GM13977 (cell line): ENCODE results near the gene ITGA2B.
A peak's percentile ranks its signal among the peaks of the same experiment; 100 is the strongest.
"Not testable (repeated sequence)": the region's sequence is repeated elsewhere in the genome, so short reads cannot be mapped to it uniquely, and the experiment has no call there.

ENCODE experiments used
- DNase-seq: peaks from one replicate; pipeline ENCODE4 v3.0.0; 2012; ENCODE audit warnings: low spot score
- in situ Hi-C: fragments of 300-500 bp; cut with MboI; formaldehyde crosslinking; loops from one replicate; pipeline ENCODE4 v1.12.0; 2022; ENCODE audit warnings: low sequenced_read_pairs, low pct_unique_long_range_greater_than_20kb, mixed read lengths, inconsistent platforms; ENCODE audit not compliant: unreplicated experiment
- TF ChIP-seq, protein P1 (sequence below): IDR thresholded peaks from 2 replicates; pipeline ENCODE4 v1.5.1; 2012; ENCODE audit warnings: mild to moderate bottlenecking, control low read depth; ENCODE audit not compliant: insufficient read depth; ENCODE audit errors: extremely low read depth, missing control alignments

ITGA2B gene

DNA sequence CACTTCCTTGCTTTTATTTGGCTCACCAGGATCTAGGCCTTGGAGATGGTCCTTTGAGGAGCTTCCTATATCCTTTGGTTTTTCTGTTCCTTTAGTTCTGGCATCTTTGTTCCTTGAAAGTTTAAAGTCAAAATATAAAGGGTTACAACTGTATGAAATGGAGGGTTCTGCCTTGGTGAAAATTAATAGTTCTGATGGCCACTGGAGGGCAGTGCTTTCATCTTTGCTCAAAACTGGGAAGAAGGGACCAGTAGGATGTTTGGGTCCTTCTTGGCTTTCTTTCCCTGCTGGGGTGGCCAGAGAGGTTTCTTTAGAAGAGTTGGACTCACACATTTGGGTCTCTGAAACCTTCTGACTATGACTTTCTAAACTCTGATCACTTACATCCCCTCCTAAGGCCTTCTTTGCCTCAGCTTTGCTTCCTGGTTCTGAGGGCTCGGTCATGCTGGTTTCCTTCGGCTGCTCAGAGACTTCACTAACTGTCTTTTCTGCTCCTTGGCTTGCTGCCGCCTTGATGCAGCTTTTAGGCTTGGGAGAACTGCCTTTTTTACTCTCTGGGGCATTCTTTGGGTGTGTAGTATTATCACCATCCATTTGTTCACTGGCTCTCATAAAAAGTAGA, 10.9 kb upstream of the ITGA2B start:
- in situ Hi-C loops: loop anchor here (10.0 kb wide), 1 partner anchor 124 kb away; no protein-coding TSS in a partner anchor
- no peak for DNase-seq
- TF ChIP-seq, protein P1, sequence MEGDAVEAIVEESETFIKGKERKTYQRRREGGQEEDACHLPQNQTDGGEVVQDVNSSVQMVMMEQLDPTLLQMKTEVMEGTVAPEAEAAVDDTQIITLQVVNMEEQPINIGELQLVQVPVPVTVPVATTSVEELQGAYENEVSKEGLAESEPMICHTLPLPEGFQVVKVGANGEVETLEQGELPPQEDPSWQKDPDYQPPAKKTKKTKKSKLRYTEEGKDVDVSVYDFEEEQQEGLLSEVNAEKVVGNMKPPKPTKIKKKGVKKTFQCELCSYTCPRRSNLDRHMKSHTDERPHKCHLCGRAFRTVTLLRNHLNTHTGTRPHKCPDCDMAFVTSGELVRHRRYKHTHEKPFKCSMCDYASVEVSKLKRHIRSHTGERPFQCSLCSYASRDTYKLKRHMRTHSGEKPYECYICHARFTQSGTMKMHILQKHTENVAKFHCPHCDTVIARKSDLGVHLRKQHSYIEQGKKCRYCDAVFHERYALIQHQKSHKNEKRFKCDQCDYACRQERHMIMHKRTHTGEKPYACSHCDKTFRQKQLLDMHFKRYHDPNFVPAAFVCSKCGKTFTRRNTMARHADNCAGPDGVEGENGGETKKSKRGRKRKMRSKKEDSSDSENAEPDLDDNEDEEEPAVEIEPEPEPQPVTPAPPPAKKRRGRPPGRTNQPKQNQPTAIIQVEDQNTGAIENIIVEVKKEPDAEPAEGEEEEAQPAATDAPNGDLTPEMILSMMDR: peak; percentile 56

DNA sequence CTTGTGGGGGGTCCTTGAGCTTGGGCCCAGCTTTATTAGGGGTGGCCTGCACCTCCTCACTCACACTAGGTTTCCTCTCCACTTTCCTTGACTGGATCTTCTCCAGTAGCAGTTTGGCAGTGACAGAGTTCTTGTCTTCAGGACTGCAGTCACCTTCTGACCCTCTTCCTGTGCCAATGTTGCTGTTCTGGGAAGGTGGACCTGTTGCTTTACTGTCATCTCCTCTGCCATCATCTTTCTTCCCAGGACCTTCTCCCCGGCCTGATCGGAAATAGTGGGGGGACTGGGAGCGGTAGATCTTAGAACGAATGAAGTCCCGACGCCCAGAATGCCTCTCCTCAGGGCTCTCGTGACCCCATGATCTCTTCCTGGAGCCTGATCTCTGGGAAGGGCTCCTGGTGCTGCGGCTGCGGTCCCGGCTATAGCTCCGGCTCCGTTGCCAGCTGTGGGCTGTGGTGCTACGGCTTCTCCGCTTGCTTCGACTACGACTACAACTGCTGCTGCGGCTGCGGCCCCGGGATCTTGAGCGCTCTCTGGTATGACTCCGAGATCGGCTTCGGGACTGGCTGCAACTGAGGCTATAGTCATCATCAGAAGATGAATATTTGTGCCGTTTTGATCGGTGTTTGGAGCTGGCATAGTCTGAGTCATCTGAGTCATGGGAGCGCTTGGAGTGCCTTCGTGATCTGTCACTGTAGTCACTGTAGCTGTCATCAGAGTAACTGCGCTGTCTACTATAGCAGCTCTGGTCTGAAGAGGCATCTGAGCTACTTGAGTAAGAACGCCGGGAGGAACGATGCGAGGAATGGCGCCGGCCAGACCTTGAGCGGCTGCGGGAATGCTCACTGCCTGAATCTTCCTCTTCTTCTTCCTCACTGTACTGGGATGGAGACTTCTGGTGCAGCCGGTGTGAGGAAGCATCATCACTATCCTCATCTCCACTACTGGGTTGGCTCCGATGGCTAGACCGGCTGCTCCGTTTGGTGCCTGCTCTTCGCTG, 9.5 kb upstream of the ITGA2B start:
- in situ Hi-C loops: no loop called here
- TF ChIP-seq, protein P1: no peak
- no peak for DNase-seq

DNA sequence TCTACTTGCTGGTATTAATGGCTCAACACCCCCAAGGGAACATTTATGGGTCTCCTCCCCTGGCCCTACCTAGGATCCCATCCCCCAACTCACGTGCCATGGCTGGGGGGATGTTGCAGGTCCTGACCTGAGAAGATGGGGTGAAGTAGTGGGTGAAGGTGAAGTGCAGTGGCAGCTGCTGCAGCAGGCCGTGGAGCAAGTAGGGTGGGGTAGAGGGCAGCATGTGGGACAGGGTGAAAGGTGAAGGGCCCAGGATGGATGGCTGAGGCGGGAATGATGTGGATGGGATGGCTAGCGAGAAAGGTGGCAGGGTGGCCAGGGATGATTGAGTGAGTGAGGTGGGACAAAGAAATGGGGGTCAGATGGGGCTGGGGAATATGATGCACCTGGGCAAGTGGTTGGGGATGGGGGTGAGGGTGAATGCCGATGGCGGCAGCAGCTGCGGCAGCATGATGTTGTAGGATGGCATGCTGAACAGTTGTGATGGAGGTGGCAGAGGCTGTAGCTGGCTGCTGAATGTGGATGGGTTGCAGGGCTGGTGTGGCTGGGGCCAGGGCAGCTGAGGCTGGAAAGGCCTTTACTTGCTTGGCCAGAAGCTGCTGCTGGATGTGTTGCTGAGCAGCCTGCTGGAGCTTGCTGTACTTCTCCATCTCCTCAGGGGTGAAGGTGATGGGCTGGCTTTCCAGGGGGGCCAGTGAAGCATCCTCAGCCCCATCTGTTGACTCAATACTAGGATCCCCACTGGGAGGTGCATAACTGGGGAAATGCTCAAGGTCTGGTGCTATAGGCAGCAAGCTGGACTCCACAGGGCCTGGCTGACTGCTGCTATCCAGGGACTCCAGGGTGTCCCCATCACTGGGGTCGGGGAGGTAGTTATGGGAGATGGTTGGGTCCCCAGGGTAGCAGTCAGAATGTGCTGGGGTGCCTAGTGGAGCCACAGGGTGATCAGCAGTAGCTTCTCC, 8.3 kb upstream of the ITGA2B start:
- in situ Hi-C loops: no loop called here
- no peak for DNase-seq
- TF ChIP-seq, protein P1: no peak

DNA sequence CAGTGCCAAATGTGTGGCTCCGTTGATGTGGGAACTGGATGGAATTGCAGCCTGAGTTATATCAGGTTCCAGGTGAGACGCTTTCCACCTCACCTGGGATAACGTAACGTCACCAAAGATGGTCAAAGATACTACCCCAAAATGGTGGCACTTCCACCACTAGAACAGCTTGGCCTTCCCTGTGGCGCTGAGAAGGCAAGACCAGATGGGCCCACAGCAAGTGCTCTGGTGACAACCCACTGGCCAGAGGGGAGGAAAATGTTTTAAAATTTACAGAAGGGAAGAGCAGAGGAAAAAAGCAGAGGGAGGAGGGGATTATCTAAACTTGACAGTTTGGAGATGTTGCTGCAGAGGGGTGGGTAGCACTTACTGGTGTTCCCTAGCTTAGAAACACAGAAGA, 7.5 kb upstream of the ITGA2B start:
- DNase-seq: no peak
- in situ Hi-C loops: no loop called here
- TF ChIP-seq, protein P1: no peak

DNA sequence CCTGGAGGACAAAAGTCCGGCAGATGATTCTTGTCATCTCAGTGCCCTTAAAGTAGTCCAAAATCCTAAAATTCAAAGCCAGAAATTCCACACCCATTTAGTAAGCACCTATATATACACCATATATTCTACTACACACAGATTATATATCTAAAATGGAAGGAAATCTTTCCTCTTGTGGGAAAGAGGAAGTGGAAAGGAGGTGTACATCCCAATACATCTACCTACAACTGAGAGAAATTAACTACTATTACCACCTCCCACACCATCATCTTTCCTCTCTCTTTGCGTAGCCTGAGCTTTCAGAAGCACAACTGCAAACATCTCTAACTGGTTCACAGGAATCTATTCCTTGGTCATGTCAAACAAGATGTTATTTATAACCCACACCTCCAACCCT, 5.4 kb upstream of the ITGA2B start:
- in situ Hi-C loops: no loop called here
- TF ChIP-seq, protein P1: no peak
- DNase-seq: no peak

DNA sequence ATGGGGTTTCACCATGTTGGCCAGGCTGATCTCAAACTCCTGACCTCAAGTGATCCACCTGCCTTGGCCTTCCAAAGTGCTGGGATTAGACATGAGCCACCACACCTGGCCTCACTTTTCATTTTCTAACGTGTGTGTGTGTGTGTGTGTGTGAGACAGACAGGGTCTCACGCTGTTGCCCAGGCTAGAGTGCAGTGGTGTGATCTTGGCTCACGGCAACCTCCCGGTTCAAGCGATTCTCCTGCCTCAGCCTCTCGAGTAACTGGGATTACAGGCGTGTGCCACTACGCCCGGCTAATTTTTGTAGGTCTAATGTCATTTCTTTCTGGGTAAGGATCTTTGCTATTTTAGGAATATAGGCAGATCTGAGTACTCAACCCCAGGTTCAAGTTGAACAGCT, 4.7 kb upstream of the ITGA2B start:
- DNase-seq, in situ Hi-C loops: not testable (repeated sequence)
